Measurements from ENCODE around the gene EPPIN.

DNA sequence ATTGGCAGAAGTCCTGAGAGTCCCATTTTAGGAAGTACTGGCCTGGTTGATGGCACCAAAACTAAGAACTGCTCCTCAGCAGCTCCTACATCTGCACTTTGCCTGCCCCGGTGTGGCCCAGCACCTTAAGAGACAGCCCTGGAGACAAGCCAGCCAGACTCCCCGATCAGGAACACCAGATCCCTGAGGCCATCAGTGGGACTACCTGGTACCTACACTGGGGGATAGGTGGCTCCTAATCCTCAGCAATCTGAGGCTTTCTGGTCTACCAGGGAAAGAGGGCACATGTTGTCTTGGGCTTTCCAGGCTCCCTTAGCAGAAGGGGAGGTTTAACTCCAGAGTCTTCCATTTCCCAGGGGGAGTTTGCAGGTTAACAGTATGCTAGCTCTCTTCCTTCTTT is 7.8 kb downstream of the EPPIN start, which contains the start of gene WFDC6:
- TF ChIP-seq POLR2AphosphoS5 (IDR thresholded peaks at IDR 0.05; ENCODE audit: borderline replicate concordance, low read depth, low read length), result no peak
- TF ChIP-seq EZH2 (IDR thresholded peaks at IDR 0.05), result no peak
- TF ChIP-seq FOXP2 (optimal IDR thresholded peaks at IDR 0.05; ENCODE audit: control extremely low read depth, extremely low read length, insufficient read depth), result no peak
